ENCODE results near the gene FOXP1. TPM values are rescaled to one million over a fixed set of nuclear protein-coding genes. Genes with fewer than 3 reads are reported as not detected.

The FOXP1 gene
- 113 and 127 TPM in 2 replicates for total RNA-seq (ENCODE audit: low replicate concordance)
- long read RNA-seq, transcript FOXP1-265 (16 exons, 2,405 nt), result major isoform, 14 of 71 reads
- long read RNA-seq, transcript FOXP1-244 (16 exons, 2,782 nt), result minor isoform, 8 of 71 reads
- long read RNA-seq, partial matches to known transcripts, result 7 of 71 reads
- long read RNA-seq, other reads (novel, unspliced or antisense), result 35 of 71 reads

GRCh38 chr3:71583566-71584393, at the start of gene FOXP1:
TSS of gene FOXP1 (minus strand) at chr3:71583728. CDS start at chr3:71198381, 385,347 bp downstream.
- H3K4me3 Mint-ChIP-seq, result peak within 1 kb of the TSS; percentile 94
- H3K4me1 Mint-ChIP-seq (ENCODE audit: unreplicated experiment), result peaks cover 40% of the 10 kb centered on the region
- peak; percentile 83 for DNase-seq (ENCODE audit: extremely low spot score, unreplicated experiment)
- TF ChIP-seq CTCF (conservative IDR thresholded peaks at IDR 0.05), result no peak
- peak within 1 kb of the TSS; percentile 93 for H3K27ac Mint-ChIP-seq
- H3K27me3 Mint-ChIP-seq, result peaks cover 3% of the 10 kb centered on the region
- no peaks in the 10 kb centered on the region for H3K36me3 Mint-ChIP-seq
- no peaks in the 10 kb centered on the region for H3K9me3 Mint-ChIP-seq

GRCh38 chr3:71629711-71630110, 46.2 kb upstream of the FOXP1 start:
- H3K4me1 Mint-ChIP-seq (ENCODE audit: unreplicated experiment), result peaks cover 10% of the 10 kb centered on the region
- no peaks in the 10 kb centered on the region for H3K27me3 Mint-ChIP-seq
- no peak overlapping the region for H3K27ac Mint-ChIP-seq
- no peak for TF ChIP-seq CTCF (conservative IDR thresholded peaks at IDR 0.05)
- no peak overlapping the region for H3K4me3 Mint-ChIP-seq
- no peak for DNase-seq (ENCODE audit: extremely low spot score, unreplicated experiment)
- no peaks in the 10 kb centered on the region for H3K36me3 Mint-ChIP-seq
- H3K9me3 Mint-ChIP-seq, result no peaks in the 10 kb centered on the region

DNA sequence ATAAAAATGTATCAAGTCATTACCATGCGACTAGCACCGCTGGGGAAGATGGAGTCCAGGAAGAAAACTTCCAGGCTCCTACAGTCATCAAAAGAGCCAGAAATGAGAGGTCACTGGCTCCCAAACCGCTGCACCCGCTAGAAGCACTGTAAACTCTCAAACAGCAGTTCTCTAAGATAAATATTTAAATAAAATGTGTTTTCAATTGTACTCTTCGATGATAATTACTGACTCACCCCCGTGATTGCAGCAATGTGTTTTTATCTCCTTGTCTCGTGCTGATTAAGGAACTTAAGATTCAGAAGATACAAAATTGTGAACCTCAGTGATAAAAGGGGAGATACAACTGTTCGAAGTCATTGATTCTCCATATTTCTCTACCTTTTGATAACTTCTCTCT, 45.8 kb upstream of the FOXP1 start:
- peaks cover 10% of the 10 kb centered on the region for H3K4me1 Mint-ChIP-seq (ENCODE audit: unreplicated experiment)
- no peak for DNase-seq (ENCODE audit: extremely low spot score, unreplicated experiment)
- no peak for TF ChIP-seq CTCF (conservative IDR thresholded peaks at IDR 0.05)
- no peaks in the 10 kb centered on the region for H3K27me3 Mint-ChIP-seq
- H3K27ac Mint-ChIP-seq, result no peak overlapping the region
- H3K9me3 Mint-ChIP-seq, result no peaks in the 10 kb centered on the region
- no peak overlapping the region for H3K4me3 Mint-ChIP-seq
- no peaks in the 10 kb centered on the region for H3K36me3 Mint-ChIP-seq

DNA sequence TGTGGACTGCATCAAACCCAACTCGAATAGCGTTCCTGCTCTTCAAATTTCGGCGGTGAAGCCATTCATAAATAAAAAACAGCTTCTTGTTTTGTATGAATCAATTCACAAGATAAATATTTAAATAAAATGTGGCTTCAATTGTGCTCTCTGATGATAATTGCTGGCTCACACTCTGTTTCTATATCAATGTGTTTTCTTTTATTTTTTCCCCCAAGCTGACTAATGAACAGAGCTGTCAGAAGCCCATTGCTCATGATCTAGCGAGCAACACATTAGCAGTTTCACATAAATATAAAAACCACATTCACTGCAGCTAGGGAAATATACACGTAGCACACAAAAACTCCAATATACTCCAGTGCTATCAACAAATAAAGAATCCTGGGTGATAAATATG, 45.0 kb upstream of the FOXP1 start:
- no peak for DNase-seq (ENCODE audit: extremely low spot score, unreplicated experiment)
- Mint-ChIP-seq H3K36me3 (no peaks in the 10 kb centered on the region), H3K4me1 (ENCODE audit: unreplicated experiment) (peaks cover 10% of the 10 kb centered on the region), H3K4me3 (no peak overlapping the region), H3K27ac (no peak overlapping the region), H3K9me3 (no peaks in the 10 kb centered on the region), H3K27me3 (no peaks in the 10 kb centered on the region)
- no peak for TF ChIP-seq CTCF (conservative IDR thresholded peaks at IDR 0.05)

DNA sequence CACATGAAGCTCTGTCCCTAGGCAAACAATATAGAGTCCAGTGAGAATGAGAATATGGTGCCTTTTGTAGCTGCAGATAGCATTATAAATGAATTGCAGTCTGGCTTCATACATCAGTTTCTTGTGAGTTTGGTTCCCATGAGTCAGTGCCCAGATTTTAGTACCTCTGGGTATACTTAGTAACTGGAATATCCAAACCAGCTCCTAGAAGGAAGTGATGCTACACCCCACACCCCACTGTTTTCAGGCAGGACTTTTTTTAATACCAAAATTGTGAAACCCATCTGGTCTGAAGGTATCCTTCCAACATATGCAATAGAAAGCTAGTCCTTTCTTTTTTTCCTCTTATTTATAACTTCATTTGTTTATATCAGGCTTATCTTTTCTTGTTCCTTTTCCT, 42.1 kb upstream of the FOXP1 start:
- Mint-ChIP-seq H3K27ac (no peak overlapping the region), H3K4me1 (ENCODE audit: unreplicated experiment) (peaks cover 10% of the 10 kb centered on the region), H3K27me3 (no peaks in the 10 kb centered on the region), H3K4me3 (no peak overlapping the region), H3K9me3 (no peaks in the 10 kb centered on the region), H3K36me3 (no peaks in the 10 kb centered on the region)
- no peak for TF ChIP-seq CTCF (conservative IDR thresholded peaks at IDR 0.05)
- no peak for DNase-seq (ENCODE audit: extremely low spot score, unreplicated experiment)

All from type B pancreatic cell (in vitro differentiated cells).